Ishikawa (cell line): ENCODE results near the gene FGF11.

Source experiments
- CEBPB ChIP-seq: IDR thresholded peaks from 2 replicates; pipeline ENCODE4 v1.6.1; 2012
- CREB1 ChIP-seq: IDR thresholded peaks from 2 replicates; pipeline ENCODE4 v1.6.1; 2012; ENCODE audit warnings: low read depth
- EGR1 ChIP-seq: IDR thresholded peaks from 2 replicates; pipeline ENCODE4 v1.6.1; 2012
- EP300 ChIP-seq: IDR thresholded peaks from 2 replicates; pipeline ENCODE4 v1.6.1; 2012; ENCODE audit warnings: borderline replicate concordance
- FOXM1 ChIP-seq: IDR thresholded peaks from 2 replicates; pipeline ENCODE4 v1.6.1; 2012; ENCODE audit warnings: low read depth, borderline replicate concordance
- MAX ChIP-seq: IDR thresholded peaks from 2 replicates; pipeline ENCODE4 v1.6.1; 2012
- NFIC ChIP-seq: IDR thresholded peaks from 2 replicates; pipeline ENCODE4 v1.6.1; 2012
- RAD21 ChIP-seq: IDR thresholded peaks from 2 replicates; pipeline ENCODE4 v1.6.1; 2012; ENCODE audit warnings: low read depth
- REST ChIP-seq: IDR thresholded peaks from 2 replicates; pipeline ENCODE4 v1.6.1; 2012; ENCODE audit warnings: low read depth, mild to moderate bottlenecking
- TAF1 ChIP-seq: IDR thresholded peaks from 2 replicates; pipeline ENCODE4 v1.6.1; 2012; ENCODE audit warnings: low read depth, mild to moderate bottlenecking
- TCF12 ChIP-seq: IDR thresholded peaks from 2 replicates; pipeline ENCODE4 v1.6.1; 2012; ENCODE audit warnings: low read depth
- TEAD4 ChIP-seq: IDR thresholded peaks from 2 replicates; pipeline ENCODE4 v1.6.1; 2012
- YY1 ChIP-seq: IDR thresholded peaks from 2 replicates; pipeline ENCODE4 v1.6.1; 2012; ENCODE audit warnings: low read depth
- ZBTB7A ChIP-seq: IDR thresholded peaks from 2 replicates; pipeline ENCODE4 v1.6.1; 2012; ENCODE audit warnings: low read depth
- TF ChIP-seq, protein P1 (sequence below): IDR thresholded peaks from 2 replicates; pipeline ENCODE4 v1.6.1; 2012

FGF11 gene

GRCh38 chr17:7393613-7394451 is 45.5 kb upstream of the FGF11 start:
- no peak for TF ChIP-seq TAF1
- TF ChIP-seq YY1 = no peak
- no peak for TF ChIP-seq NFIC
- TF ChIP-seq RAD21 = no peak
- TF ChIP-seq TEAD4 = peak; percentile 43; the same call in 1 of the 2 replicates
- peak; percentile 32; the same call in 1 of the 2 replicates for TF ChIP-seq MAX
- peak; percentile 76 for TF ChIP-seq ZBTB7A

GRCh38 chr17:7394452-7395191 is 44.7 kb upstream of the FGF11 start, which contains the start of gene PLSCR3:
PLSCR3 (minus strand) TSS chr17:7394525; CDS start chr17:7394110, 415 bp downstream.
- TF ChIP-seq RAD21 (no peak), MAX (peak; percentile 77), CEBPB (no peak), FOXM1 (no peak), NFIC (no peak), REST (no peak), ZBTB7A (peak; percentile 41; the same call in 1 of the 2 replicates), CREB1 (no peak), EP300 (no peak), EGR1 (no peak), TCF12 (no peak), TAF1 (peak; percentile 59; the same call in 1 of the 2 replicates), YY1 (peak; percentile 23; the same call in 1 of the 2 replicates), TEAD4 (no peak)
- TF ChIP-seq, protein P1, sequence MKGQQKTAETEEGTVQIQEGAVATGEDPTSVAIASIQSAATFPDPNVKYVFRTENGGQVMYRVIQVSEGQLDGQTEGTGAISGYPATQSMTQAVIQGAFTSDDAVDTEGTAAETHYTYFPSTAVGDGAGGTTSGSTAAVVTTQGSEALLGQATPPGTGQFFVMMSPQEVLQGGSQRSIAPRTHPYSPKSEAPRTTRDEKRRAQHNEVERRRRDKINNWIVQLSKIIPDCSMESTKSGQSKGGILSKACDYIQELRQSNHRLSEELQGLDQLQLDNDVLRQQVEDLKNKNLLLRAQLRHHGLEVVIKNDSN = no peak

DNA sequence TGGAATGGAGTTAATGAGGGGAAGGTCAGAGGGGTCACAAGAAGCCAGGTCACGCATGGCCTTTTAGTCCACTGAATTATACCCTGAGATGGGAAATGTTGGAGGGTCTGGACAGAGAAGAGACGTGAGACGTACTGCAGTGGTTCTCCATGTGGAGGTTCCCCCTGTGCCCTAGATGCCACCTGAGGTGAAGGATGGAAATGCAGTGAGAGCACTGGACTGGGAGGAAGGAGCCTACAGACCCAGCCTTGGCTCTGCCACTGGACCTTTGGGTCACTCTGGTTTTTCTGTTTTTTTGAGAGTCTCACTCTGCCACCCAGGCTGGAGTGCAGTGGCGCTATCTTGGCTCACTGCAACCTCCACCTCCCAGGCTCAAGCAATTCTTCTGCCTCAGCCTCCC is 43.2 kb upstream of the FGF11 start:
- TF ChIP-seq YY1 = no peak
- TF ChIP-seq CEBPB = no peak

DNA sequence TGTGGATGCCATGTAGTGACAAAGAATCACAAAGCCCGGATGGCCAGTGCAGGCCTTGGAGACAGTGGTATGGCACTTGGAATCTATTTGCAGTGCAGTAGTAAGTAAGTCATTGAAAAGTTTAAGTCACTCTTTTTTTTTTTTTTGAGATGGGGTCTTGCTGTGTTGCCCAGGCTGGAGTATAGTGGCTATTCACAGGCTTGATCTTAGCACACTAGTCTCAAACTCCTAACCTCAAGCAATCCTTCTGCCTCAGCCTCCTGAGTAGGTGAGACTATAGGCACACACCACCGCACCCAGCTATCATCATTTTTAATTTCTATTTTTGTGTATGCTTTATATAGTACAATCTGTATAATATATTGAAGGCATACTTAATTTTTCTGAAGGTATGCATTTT is 40.7 kb upstream of the FGF11 start:
- TF ChIP-seq EP300 (no peak), TAF1 (no peak), RAD21 (no peak), REST (no peak), CEBPB (no peak), EGR1 (no peak), FOXM1 (no peak), CREB1 (no peak), TCF12 (no peak), YY1 (no peak), TEAD4 (no peak), ZBTB7A (no peak), MAX (no peak), NFIC (no peak)
- TF ChIP-seq, protein P1 = no peak

DNA sequence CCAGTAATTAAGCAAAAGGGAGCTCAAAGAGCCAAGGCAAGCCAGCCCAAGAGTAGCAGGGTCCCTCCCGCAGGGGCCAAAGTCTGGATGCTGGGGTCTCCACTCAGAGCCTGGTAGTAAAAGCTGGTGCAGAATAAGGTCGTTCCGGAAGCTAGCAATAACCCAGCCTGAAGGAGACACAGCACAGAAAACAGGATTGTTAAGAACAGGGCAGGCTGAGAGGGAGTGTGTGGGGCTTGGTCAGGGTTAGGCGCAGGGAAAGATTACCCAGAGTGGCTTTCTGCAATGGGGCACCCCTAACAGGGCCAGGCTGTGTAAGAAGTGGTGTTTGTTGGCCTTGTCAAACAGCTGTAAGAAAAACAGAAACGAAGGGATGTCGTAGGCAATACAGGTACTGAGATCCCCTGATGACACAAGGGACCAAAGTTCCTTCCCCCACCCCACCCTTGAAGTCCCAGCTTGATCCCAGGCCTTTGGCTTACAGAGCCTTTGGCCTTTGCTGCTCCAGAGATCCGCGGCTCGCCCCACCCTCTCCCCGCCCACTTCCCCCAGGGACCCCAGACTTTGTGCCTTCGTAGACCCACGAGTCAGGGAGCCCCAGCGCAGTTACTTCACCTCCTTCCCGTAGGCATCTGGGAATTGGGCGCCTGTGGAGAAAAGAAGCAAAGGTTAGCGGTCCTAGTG is 36.1 kb upstream of the FGF11 start:
- TF ChIP-seq RAD21 = no peak
- TF ChIP-seq MAX = no peak
- TF ChIP-seq NFIC = no peak
- TF ChIP-seq TAF1 = no peak
- TF ChIP-seq CREB1 = no peak
- TF ChIP-seq EP300 = no peak
- TF ChIP-seq, protein P1 = no peak
- TF ChIP-seq EGR1 = no peak
- TF ChIP-seq YY1 = no peak
- no peak for TF ChIP-seq ZBTB7A
